ENCODE measurements around the gene SLC35F3.

Gene SLC35F3

GRCh38 chr1:233912909-233913308 lies 8.4 kb downstream of the SLC35F3 start:
- no peak for DNase-seq

GRCh38 chr1:233916706-233917105 lies 12.2 kb downstream of the SLC35F3 start:
- DNase-seq = no peak

- DNase-seq = no peak
Measured at GRCh38 chr1:233919786-233920185, 15.3 kb downstream of the SLC35F3 start.

GRCh38 chr1:233928123-233928522 lies 23.6 kb downstream of the SLC35F3 start:
- no peak for DNase-seq

GRCh38 chr1:233933339-233933738 lies 28.9 kb downstream of the SLC35F3 start:
- no peak for DNase-seq

GRCh38 chr1:233935297-233935868 lies 30.9 kb downstream of the SLC35F3 start:
- no peak for DNase-seq

- DNase-seq = no peak
Measured at GRCh38 chr1:233936422-233936821, 31.9 kb downstream of the SLC35F3 start.

- no peak for DNase-seq
Measured at GRCh38 chr1:233936842-233937241, 32.4 kb downstream of the SLC35F3 start.

- no peak for DNase-seq
Measured at GRCh38 chr1:233938476-233938875, 34.0 kb downstream of the SLC35F3 start.

GRCh38 chr1:233939451-233939850 lies 35.0 kb downstream of the SLC35F3 start:
- no peak for DNase-seq

GRCh38 chr1:233940908-233941307 lies 36.4 kb downstream of the SLC35F3 start:
- no peak for DNase-seq

GRCh38 chr1:233944601-233945000 lies 40.1 kb downstream of the SLC35F3 start:
- DNase-seq = no peak

- no peak for DNase-seq
Measured at GRCh38 chr1:233945573-233945972, 41.1 kb downstream of the SLC35F3 start.

GRCh38 chr1:233945979-233946378 lies 41.5 kb downstream of the SLC35F3 start:
- no peak for DNase-seq

GRCh38 chr1:233946724-233947123 lies 42.2 kb downstream of the SLC35F3 start:
- no peak for DNase-seq

- DNase-seq = no peak
Measured at GRCh38 chr1:233951804-233952203, 47.3 kb downstream of the SLC35F3 start.

- no peak for DNase-seq
Measured at GRCh38 chr1:233957691-233958090, 53.2 kb downstream of the SLC35F3 start.

- DNase-seq = no peak
Measured at GRCh38 chr1:233959102-233959501, 54.6 kb downstream of the SLC35F3 start.

GRCh38 chr1:233959971-233960370 lies 55.5 kb downstream of the SLC35F3 start:
- no peak for DNase-seq

- DNase-seq = no peak
Measured at GRCh38 chr1:233960386-233960785, 55.9 kb downstream of the SLC35F3 start.

- DNase-seq = no peak
Measured at GRCh38 chr1:233962878-233963277, 58.4 kb downstream of the SLC35F3 start.

GRCh38 chr1:233965856-233966255 lies 61.4 kb downstream of the SLC35F3 start:
- DNase-seq = no peak

GRCh38 chr1:233971753-233972152 lies 67.3 kb downstream of the SLC35F3 start:
- no peak for DNase-seq

- no peak for DNase-seq
Measured at GRCh38 chr1:233972563-233972950, 68.1 kb downstream of the SLC35F3 start.

- no peak for DNase-seq
Measured at GRCh38 chr1:233972951-233973635, 68.6 kb downstream of the SLC35F3 start.

All from CD4-positive, alpha-beta T cell treated with Interleukin-10 for 1 hour (primary cell).